Right lobe of liver (tissue), 4 donors: ENCODE data around the gene FASTK.

ENCODE experiments used
- CTCF ChIP-seq, 4 donors: fragments of 200-600 bp in 3 of 4; fragments of 450-650 bp in 1 of 4; IDR thresholded peaks; one replicate each; pipeline versions ENCODE4 v1.5.1 to v1.8.0; 2016 to 2022; ENCODE audit warnings: antibody characterized with exemption in 4 of 4, mild to moderate bottlenecking in 2 of 4
- POLR2A ChIP-seq: fragments of 450-650 bp; IDR thresholded peaks from one replicate; pipeline ENCODE4 v1.6.1; 2017; ENCODE audit warnings: antibody characterized with exemption, mild to moderate bottlenecking
- donor health status: DM: no; HTN: no; CAD: no.
- donor health status: DM: no; HTN: no; CAD: no.
- donor health status: DM: no; HTN: yes; CAD: no.

GRCh38 chr7:151099486-151100211, 19.0 kb upstream of the FASTK start:
- TF ChIP-seq CTCF (IDR thresholded peaks at IDR 0.05) (no peak), POLR2A (no peak)
